Measurements from ENCODE around the gene ZSCAN26.

Gene ZSCAN26

DNA sequence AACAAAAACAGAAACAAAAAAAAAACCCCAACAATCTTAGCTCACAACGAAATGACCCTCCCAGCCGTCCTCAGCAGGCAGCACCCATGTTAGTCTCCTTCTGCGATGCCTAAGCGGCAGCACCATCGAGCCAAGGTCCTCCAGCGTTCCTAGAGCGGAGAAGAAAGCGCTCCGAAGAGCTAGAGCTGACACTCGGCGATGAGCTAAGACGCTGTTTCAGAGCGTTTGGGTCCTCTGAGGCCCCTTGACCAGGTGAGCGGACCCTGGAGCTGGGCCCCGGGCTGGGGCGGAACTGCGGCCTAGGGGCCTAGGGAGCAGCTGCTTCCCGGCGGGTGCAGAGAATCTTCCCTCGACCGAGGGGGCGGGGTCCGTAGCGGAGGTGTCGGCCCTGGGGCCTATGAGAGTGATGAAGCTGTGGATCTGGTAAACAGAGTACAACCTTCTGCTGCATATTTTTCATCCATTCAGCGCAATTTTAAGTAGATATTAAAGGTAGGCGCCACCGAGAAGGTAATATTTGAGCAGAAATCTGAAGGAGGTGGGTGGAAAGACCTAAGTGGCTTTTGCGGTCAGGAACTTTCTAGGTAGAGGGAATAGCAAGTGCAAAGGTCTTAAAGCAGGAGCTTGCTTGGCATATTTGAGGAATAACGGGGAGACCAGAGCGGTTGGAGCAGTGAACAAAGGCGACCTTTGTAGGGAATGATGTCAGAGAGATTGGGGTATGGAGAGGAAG lies at the start of gene ZSCAN26:
ZSCAN26 (plus strand) TSS at position 182 of the 733 bp plus-strand sequence. CDS start 4,777 bp downstream, outside the sequence.
- DNase-seq, result peak; percentile 75 to 91

DNA sequence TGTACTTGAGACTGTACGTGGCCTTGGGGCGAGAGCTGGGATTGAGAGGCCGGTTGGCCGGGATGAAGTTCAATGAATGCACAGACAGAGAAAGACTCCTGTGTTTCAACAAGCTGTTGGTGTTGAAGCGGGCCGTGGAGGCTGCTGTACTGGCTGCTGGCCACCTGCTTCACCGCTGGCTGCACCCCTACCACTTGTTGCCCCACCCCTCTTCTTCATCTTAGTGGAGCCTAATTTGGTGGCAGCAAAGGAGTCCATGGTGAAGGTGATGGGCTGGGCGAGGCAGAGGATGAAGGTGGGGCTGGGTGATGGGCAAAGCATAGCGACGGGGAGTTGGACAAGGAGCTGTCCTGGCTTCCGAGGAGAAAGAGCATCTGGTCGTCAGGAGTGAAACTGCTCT lies 49.1 kb upstream of the ZSCAN26 start:
- no peak for DNase-seq

DNA sequence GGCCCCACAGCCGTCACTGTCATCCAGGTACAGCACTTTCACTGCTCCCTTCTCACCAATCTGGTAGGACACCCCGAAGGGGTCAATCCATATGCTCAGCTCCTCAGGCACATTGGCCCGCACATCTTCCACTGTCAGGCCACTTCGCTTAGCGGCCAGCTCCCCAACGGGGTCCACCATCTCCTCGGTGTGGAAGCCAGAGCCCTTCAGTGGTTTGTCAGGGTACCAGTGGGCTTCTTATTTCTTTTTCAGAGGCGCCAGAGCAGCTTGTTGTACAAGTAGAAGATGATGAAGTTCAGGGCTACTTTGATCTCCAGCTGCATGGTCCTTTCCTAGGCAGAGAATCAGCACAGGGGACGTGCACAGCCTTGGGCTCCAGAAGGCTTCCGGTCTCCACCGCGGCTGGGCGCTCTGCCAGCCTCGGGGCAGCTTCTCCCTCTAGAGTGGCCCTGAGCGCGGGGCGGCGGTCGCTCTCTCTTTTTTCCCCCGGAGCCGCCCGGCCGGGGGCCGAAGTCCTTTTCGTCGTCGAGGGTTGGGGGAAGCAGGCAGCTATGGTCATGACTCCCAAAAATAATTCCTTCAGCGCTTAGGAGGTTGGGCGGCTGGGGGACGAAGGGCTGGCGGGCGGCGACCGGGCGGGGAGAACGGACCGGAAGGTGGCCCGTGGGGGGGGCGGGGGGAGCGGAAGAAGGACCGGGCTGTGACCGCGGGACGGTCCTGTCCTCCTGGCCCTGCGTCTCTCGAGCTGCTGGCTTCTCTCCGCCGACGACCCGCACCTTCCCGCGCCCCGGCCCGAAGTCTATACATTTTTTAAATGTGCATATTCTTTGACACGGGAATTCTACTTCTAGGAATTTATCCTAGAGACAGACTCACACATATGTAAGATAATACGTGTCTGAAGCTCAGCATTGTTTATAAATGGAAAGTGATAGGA lies 48.4 kb upstream of the ZSCAN26 start:
- peak in 1 of 2 donors; percentile 73 for DNase-seq

DNA sequence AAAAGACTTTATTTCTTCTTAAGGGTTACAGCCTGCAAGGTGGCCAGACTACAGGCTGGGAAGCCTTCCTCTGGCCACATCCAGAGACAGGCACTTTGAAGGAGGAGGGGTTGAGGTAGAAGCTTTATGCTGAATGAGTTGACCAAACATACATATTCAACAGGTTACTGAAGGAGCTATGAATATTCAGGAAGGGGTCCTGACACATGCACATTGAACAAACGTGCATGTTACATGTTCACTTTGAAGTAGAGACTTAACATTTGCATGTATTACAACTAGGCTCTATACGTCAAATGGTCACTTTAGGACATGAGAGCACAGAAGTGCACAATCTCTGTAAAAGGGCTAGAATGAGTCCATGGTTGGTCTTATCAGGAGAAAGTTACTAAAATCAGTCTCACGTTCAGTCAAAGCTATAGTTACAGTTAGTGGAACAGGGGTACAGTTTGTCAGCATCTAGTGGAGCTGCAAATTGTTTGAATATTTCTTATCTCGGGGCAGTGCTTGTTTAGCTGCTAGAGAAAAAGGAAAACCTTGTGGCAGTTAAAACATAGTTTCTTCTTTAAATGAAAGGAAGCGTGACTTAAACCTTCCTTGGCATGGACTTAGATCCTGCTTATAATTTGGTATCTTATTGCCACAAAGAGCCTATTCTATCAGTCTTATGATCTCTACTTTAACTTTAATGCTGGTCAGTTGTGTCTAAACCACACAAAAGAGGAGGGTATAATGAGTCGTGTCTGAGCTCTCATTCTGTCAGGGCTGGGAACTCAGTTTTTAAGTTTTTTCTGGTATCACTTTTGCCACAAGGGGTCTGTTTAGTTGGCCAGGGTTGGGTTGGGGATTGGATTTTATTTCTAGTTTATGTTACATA lies 46.4 kb upstream of the ZSCAN26 start:
- DNase-seq, result no peak

DNA sequence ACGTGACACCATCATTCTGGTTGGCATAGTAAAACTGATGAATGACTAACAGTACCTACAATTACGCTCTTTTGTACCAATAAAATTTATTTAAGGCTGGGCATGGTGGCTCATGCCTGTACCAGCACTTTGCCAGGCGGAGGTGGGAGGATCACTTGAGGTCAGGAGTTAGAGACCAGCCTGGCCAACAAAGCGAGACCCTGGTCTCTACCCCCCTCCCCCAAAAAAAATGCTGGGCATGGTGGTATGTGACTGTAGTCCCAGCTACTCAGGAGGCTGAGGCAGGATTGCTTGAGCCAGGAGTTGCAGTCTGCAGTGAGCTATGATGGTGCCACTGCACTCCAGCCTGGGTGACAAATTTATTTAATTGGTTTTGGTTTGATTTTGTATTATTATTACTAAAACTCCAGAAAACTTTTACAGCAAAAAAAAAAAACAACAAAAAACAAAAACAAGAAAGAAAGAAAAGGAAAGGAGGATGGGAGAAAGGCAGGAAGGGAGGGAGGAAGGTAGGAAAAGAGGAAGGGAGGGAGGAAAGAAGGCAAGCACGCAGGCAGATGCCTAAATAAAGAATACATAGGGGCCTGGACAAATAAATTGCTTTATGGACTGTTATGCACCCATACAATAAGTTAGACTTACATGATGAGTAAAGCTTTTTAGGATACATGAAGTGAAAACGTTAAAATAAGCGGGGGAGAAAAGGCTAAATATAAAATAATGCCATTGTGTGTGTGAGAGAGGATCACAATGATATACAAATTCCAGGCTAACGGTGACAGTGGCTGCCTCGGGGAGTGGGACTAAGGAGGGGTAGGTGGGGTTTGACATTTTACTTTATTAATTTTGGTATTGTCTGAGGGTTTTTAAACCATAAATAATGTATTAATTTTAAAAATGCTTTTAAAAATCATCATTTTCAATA lies 42.5 kb upstream of the ZSCAN26 start:
- no peak for DNase-seq

DNA sequence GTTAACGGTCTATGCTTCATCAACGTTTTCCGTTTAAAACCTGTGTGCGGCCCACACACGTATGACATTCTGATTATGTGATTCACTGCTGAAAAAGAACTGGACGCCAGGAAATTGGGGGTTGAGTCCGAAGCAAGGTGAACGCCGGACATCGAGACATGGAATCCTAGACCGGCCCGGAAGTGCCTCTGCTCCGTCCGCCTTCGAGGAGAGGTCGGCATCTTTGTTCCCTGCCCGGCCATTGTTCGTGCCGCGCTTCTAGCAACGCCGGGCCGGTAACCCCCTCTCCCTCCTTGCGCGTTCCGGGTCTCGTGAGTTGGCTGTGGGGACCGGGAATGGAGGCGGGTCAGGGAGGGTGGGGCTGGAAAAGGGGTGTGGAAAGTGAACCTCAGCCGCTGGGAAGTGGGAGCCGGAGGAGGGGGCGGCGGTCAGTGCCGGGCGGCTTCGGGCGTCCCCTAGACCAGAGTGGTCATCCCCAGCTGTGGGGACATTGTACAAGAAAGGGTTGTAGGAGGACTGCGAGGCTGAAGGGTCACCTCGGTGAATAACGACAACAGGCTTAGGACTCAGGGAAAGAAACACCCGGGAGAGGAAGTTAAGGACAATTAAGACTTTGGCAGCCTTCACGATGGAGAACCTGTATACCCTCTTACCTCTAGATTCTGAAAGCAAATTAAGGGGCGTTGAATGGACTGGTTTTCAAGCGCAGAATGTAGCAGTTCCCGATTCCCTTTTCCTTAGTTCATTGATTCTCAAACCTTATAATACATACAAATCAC lies 41.7 kb upstream of the ZSCAN26 start, which contains the start of gene ZSCAN9:
ZSCAN9 (plus strand) TSS at position 220 of the 779 bp plus-strand sequence. CDS start 1,810 bp downstream, outside the sequence.
- peak; percentile 53 to 65 for DNase-seq

DNA sequence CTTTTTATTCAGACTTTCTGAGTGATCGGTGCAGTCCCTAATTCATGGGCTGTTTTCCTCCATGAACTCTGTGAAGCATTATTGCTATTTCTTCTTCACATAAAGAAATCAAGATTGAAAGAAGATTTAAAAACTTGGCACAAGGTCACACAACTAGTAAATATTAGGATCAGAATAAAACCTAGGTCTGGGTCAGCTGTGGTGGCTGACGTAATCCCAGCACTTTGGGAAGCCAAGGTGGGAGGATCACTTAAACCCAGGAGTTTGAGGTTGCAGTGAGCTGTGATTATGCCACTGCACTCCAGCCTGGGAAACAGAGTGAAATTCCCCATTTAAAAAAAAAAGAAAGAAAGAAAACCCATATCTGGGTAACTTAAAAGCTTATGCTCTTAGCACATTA lies 40.5 kb upstream of the ZSCAN26 start:
- DNase-seq, result no peak

DNA sequence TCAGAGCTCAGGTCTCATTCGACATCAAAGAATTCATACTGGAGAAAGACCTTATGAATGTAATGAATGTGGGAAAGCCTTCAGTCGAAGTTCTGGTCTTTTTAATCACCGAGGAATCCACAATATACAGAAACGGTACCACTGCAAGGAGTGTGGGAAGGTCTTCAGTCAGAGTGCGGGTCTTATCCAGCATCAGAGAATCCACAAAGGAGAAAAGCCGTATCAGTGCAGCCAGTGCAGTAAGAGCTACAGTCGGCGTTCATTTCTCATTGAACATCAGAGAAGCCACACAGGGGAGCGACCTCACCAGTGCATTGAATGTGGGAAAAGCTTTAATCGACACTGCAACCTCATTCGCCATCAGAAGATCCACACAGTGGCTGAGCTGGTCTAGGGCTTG lies 34.2 kb upstream of the ZSCAN26 start:
- DNase-seq, result no peak

DNA sequence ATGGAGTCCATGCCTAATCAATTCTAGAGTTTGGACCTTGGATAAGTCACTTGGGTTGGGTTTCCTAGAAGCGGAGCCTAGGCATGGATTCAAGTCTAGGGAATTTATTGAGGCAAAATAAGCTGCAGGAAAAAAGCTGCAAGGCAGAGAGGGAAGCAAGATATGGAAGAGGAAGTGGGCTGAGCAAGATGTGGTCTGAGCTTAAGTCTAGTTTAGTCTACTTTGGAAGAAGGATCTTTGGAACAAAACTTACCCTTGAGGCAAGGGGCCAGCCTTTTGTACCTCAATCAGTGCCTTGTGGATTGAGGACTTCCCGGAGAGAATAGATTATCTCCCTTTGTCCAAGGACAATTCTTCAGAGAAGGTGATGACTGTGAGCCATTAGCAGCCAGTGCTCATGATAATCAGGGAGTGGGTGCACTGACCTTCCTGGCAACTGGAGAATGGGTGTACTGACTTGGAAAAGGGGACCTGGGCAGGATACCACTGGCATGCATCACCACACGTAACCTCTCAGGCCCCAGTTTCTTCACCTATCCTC lies 31.0 kb upstream of the ZSCAN26 start:
- no peak for DNase-seq

DNA sequence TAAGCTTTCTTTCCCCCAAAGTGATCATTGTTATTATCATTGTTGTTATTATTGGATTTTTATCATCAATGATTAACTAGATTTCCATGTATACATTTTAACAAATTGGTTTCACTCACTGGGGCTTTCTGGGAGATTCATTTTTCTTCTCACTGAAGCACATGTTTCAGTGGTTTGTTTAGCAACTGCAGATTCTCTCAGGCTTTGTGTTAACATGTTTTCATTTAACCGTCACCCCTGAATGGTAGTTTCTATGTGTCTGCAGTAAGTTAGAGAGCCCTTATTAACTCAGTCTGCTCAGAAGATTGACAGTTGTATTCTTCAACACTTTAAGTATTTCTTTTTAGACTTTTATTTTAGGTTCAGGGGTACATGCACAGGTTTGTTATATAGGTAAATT lies 27.3 kb upstream of the ZSCAN26 start:
- DNase-seq, result no peak

DNA sequence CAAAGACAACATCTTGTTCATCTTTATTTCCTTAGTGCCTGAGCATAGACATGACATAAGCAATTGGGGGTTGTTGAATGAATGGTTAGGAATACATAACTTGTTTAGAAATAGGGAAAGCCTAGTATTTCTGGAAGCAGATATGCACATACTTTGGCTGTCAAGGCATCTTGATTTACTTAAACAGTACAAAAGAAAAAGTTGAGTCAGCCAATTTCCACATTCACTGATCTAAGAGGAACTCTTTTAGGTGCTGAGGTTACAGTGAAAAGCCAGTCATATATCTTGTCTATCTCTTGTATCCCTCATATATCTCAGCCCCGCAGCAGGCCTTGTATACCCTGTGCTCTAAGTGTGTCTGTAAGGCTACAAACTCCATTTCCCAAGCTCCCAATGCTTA lies 26.5 kb upstream of the ZSCAN26 start:
- no peak for DNase-seq

DNA sequence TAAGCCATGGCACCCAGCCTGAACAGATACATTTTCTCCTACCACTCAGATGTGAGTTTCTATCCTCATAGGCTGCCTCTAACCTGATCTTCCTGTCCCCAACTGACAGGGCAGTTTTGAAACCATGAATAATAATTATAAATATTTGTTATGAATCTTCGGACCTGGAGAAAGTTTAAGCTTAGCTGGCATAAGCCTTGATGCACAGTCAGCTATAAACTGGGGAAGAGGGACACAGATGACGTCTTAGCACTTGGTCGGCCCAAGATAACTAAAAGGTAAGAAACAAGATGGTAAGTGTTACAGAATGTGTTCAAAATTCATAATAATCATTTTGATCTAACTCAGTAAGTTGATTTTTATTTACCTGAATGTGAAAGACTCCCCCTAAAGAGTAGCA lies 23.0 kb upstream of the ZSCAN26 start:
- DNase-seq, result no peak

DNA sequence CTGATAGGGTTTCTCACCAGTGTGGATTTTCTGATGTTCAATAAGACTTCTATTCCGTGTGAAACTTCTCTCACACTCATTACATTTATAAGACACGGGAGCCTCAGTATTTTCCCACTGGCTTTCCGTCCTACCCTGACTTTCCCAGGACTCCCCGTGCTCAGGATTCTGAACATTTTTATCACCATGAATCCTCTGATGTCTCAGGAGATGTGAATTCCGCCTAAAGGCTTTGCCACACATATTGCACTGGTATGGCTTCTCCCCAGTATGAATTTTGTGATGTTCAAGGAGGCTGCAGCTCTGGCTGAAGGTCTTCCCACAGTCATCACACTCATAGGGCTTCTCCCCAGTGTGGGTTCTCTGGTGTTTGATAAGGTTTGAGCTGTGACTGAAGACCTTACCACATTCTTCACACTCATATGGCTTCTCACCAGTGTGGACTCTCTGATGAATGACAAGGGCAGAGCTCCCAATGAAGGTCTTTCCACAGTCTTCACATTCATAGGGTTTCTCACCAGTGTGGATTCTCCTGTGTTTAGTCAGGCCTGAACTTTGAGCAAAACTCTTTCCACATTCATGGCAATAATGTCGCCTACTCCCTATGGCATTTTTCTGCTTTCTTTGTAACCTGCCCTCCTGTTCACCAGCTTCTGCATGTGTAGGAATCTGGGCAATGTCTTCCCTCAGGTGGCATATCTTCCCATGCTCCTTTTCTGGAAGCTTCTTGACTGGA lies 21.6 kb upstream of the ZSCAN26 start:
- no peak for DNase-seq

DNA sequence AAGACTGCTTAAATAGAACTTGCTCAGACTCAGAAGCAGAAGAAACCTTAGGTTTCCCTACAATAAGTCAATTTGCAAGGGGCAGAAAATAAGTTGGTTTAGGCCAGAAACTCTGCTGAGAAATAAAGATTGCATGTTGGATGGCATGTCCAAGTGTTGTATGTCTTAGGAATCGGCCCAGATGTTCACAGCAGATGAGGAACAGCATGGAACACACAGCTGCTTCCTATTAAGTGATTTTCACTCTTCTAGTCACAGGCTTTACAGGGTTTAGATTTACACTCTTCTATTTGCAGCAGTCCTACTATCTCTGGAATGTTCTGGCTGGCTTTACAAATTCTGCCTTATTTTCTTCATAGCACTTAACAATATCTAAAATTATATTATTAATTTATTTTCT lies 18.0 kb upstream of the ZSCAN26 start:
- DNase-seq, result no peak

DNA sequence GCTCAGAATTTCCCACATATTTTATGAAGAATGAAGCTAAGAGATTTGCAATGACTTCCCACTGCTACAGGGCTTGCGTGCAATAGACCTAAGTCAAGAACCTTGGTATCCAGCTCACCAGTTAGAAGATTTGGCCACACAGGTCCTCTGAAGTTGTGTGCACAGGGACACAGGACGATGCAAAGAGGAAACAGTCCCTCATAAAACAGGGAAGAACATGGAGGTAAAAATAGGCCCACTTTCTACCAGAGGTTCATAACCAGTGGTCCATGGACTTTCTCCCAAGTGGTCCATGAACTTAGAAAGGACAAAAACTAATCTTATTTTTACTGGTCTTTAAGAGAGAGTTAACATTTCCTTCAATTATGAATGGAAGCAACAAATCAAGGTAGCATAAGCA lies 16.2 kb upstream of the ZSCAN26 start:
- DNase-seq, result no peak

DNA sequence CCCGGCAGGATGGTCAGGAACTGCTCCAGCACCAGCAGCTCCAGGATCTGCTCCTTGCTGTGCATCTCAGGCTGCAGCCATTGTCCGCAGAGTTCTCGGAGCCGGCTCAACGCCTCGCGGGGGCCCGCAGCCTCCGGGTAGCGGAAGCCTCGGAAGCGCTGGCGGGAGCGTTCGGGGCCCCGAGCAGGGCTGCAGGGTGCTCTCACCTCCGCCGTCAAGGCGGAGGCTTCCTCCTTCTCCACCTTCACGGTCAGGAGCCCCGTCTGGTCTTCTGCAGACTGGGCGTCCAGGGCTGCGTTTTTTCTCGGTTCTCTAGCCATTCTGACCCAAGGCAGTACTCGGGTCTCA lies 15.3 kb upstream of the ZSCAN26 start:
- no peak for DNase-seq

DNA sequence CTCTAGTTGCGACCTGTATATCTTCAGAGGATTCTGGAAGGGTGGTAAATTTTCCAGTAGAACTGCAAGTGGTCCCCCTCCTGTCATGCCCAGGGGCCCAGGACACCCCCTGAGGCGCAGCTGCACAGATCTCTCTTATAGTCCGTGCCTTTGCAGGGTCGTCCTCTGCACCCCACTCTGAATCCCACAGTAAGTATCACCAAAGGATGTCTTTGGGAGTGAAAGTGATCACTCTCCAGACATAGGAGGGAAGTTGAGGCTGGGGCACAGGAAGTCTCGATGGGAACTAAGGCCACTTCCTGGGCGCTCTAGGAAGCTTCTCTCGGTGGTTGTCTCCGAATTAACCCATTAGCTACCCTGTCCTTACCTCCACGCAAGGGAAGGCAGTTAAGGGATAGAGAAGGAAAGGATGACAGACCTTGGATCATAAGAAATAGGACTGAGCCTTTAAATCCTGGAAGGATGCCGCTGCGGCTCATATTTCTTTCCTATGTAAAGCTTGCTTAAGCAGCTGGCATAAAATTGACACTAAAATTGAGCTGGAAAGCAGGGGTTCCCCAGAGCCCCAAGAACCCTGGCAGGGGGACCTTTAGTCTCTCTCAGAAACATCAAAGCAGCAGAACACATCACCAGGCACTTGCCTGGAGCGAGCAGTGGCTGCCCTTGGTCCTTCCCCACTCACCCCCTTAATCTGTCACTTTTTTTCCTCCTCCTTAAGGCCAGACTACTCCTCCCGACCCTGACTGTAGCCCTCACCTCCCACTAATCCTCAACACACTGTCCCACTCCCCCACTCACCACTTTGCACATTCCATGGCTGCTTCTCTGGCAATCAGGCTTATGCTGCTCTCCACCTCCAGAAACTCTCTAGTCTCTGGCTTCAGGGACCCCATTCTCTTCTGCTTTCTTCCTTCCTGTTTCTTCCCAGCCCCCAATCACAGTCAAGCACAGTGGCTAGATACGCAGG lies 14.7 kb upstream of the ZSCAN26 start, which contains the start of gene ZKSCAN4:
ZKSCAN4 (minus strand) TSS at position 261 of the 967 bp plus-strand sequence. CDS start 289 bp downstream, outside the sequence.
- DNase-seq, result peak; percentile 66 to 83

DNA sequence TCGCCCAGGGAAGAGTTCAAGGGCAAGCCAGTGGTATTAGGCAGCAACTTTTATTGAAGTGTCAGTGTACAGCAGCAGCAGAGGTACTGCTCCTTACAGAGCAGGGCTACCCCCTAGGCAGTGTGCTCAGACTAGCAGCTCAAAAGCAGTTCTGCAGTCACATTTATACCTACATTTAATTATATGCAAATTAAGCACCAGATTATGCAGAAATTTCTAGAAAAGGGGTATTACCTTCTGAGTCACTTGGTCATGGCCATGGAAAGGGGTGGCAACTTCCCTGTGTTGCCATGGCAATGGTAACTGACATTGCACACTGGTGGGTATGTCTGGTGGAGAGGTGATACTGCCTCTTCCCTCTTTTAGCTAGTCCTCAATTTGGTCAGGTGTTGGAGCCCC lies 12.8 kb upstream of the ZSCAN26 start:
- no peak for DNase-seq
